CD14-positive monocyte (primary cell): Measurements from ENCODE around the gene RBBP4. TPM values are rescaled to one million over a fixed set of nuclear protein-coding genes. Genes with fewer than 3 reads are reported as not detected.
"Not testable (repeated sequence)": the region's sequence is repeated elsewhere in the genome, so short reads cannot be mapped to it uniquely, and the experiment has no call there.

Source experiments
- DNase-seq, 3 donors: peaks; one replicate each; pipeline ENCODE4 v3.0.0-alpha.2; 2011 to 2022
- H2AFZ ChIP-seq: 2 replicates; pipeline ENCODE4 v1.6.0; 2012; ENCODE audit warnings: mild to moderate bottlenecking, low read depth, low read length, inconsistent platforms; ENCODE audit not compliant: insufficient read depth, poor library complexity, severe bottlenecking
- H3K27ac ChIP-seq, 2 donors: 1 replicate in 1 of 2; 2 replicates in 1 of 2; pipeline ENCODE4 v1.5.1; 2012 to 2013; ENCODE audit warnings: low read length in 2 of 2, control low read depth in 1 of 2, inconsistent platforms in 1 of 2, low read depth in 1 of 2, mild to moderate bottlenecking in 1 of 2
- H3K27me3 ChIP-seq, 2 donors: one replicate each; pipeline versions ENCODE4 v1.6.0 to v1.6.1; 2011 to 2013; ENCODE audit warnings: low read length in 2 of 2; ENCODE audit not compliant: control insufficient read depth in 2 of 2, insufficient read depth in 2 of 2
- H3K36me3 ChIP-seq, 2 donors: replicated peaks in 1 of 2; 1 replicate in 1 of 2; 2 replicates in 1 of 2; pipeline versions ENCODE4 v1.5.1 to v1.6.1; 2012 to 2013; ENCODE audit warnings: low read length in 2 of 2, control low read depth in 1 of 2, inconsistent platforms in 1 of 2, mild to moderate bottlenecking in 1 of 2; ENCODE audit not compliant: insufficient read depth in 2 of 2, control insufficient read depth in 1 of 2
- H3K4me1 ChIP-seq, 2 donors: 1 replicate in 1 of 2; 2 replicates in 1 of 2; pipeline versions ENCODE4 v1.5.1 to v1.6.1; 2012 to 2013; ENCODE audit warnings: low read length in 2 of 2, control low read depth in 1 of 2, inconsistent platforms in 1 of 2, mild to moderate bottlenecking in 1 of 2, moderate library complexity in 1 of 2; ENCODE audit not compliant: insufficient read depth in 2 of 2, control insufficient read depth in 1 of 2
- H3K4me2 ChIP-seq: replicated peaks from 2 replicates; pipeline ENCODE3; 2012; ENCODE audit warnings: low read length, moderate library complexity, mild to moderate bottlenecking; ENCODE audit not compliant: poor library complexity, severe bottlenecking; ENCODE audit errors: extremely low read depth
- H3K4me3 ChIP-seq, 3 experiments: fragments of 200-600 bp in 1 of 3; sonication (generic) in 1 of 3; replicated peaks in 1 of 3; 1 replicate in 2 of 3; 2 replicates in 1 of 3; pipeline ENCODE4 v1.5.1; 2011 to 2013; ENCODE audit warnings: low read length in 3 of 3, mild to moderate bottlenecking in 3 of 3, control low read depth in 2 of 3, low read depth in 2 of 3, inconsistent platforms in 1 of 3, moderate library complexity in 1 of 3
- H3K79me2 ChIP-seq: 2 replicates; pipeline ENCODE4 v1.6.0; 2012; ENCODE audit warnings: mild to moderate bottlenecking, control low read depth, inconsistent platforms, low read length, moderate library complexity; ENCODE audit not compliant: insufficient read depth
- H3K9ac ChIP-seq: 2 replicates; pipeline ENCODE4 v1.6.0; 2017; ENCODE audit warnings: low read length, mild to moderate bottlenecking; ENCODE audit not compliant: insufficient read depth, poor library complexity, severe bottlenecking
- H3K9me3 ChIP-seq, 2 donors: replicated peaks in 1 of 2; 1 replicate in 1 of 2; 2 replicates in 1 of 2; pipeline versions ENCODE4 v1.5.1 to v1.6.1; 2012 to 2013; ENCODE audit warnings: low read length in 2 of 2, control low read depth in 1 of 2; ENCODE audit not compliant: control insufficient read depth in 1 of 2, insufficient read depth in 1 of 2
- H4K20me1 ChIP-seq: 2 replicates; pipeline ENCODE4 v1.6.0; 2012; ENCODE audit warnings: mild to moderate bottlenecking, low read length, control low read depth, moderate library complexity; ENCODE audit not compliant: insufficient read depth
- H3K27ac Mint-ChIP-seq, 7 donors: one replicate each; pipeline ENCODE4 v1.8.0; 2020; ENCODE audit warnings: mild to moderate bottlenecking in 7 of 7, mixed read lengths in 7 of 7, moderate library complexity in 6 of 7, inconsistent platforms in 2 of 7
- H3K27me3 Mint-ChIP-seq, 3 donors: one replicate each; pipeline ENCODE4 v1.8.0; 2021 to 2022; ENCODE audit warnings: low read depth in 3 of 3, mild to moderate bottlenecking in 3 of 3, mixed read lengths in 3 of 3, moderate library complexity in 3 of 3, inconsistent platforms in 1 of 3
- H3K36me3 Mint-ChIP-seq, 2 donors: one replicate each; pipeline ENCODE4 v1.8.0; 2020; ENCODE audit warnings: mixed read lengths in 2 of 2, inconsistent platforms in 1 of 2, mild to moderate bottlenecking in 1 of 2
- H3K4me1 Mint-ChIP-seq: one replicate; pipeline ENCODE4 v1.8.0; 2020; ENCODE audit warnings: mild to moderate bottlenecking, mixed read lengths
- H3K4me3 Mint-ChIP-seq, 2 donors: one replicate each; pipeline ENCODE4 v1.8.0; 2020; ENCODE audit warnings: mild to moderate bottlenecking in 2 of 2, mixed read lengths in 2 of 2, moderate library complexity in 1 of 2
- H3K9me3 Mint-ChIP-seq, 7 donors: one replicate each; pipeline ENCODE4 v1.8.0; 2020 to 2022; ENCODE audit warnings: mixed read lengths in 7 of 7, mild to moderate bottlenecking in 6 of 7, moderate library complexity in 6 of 7, inconsistent platforms in 2 of 7
- WGBS: methylation state at CpG from one replicate; pipeline ENCODE4 v1.1.5; 2013; ENCODE audit warnings: missing lambda C conversion rate; ENCODE audit not compliant: insufficient coverage; 5-methylcytosine and 5-hydroxymethylcytosine counted together
- intact Hi-C, 2 donors: fragments of 100-400 bp; cut with micrococcal nuclease; formaldehyde crosslinking; loops; one replicate each; pipeline versions ENCODE4 v1.15.0 to v1.15.1; 2023
- polyA plus RNA-seq, 3 donors: library from polyadenylated mRNA; depleted of rRNA in 1 of 3; unstranded in 2 of 3; stranded (reverse) in 1 of 3; fragments of 300-500 nt in 2 of 3; fragments of >200 nt in 1 of 3; fragmentation: Illumina TruSeq in 2 of 3; gene quantifications; 1 replicate in 2 of 3; 2 replicates in 1 of 3; pipeline ENCODE4 v1.2.3, GENCODE V29; 2012 to 2021
- TF ChIP-seq, protein P1 (sequence below): fragments of 200-600 bp; IDR thresholded peaks from one replicate; pipeline ENCODE4 v1.8.0; 2022; ENCODE audit warnings: antibody characterized with exemption, mild to moderate bottlenecking

Gene RBBP4
- polyA plus RNA-seq, 3 donors, result 60.6 to 307 (median 274) TPM

DNA sequence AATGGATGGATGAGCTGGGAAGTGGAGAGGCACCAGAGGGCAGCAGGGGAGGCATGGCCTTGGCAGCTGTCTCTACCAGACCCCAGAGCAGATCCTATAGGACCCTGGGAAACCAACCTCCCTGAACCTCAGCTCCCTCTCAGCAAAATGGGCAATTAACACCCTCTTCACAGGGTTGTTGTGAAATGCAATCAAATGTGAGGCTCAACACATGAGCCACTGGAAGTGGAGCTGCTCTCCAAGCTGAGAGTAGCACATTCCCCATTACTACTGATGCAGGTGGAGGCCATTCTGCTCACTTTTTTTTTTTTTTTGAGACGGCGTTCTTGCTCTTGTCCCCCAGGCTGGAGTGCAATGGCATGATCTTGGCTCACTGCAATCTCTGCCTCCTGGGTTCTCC, 58.1 kb downstream of the RBBP4 start:
- Histone ChIP-seq H3K4me2 (no peak overlapping the region), H4K20me1 (no peaks in the 10 kb centered on the region), H3K27ac (no peak overlapping the region), H3K4me1 (peaks cover 17 to 25% of the 10 kb centered on the region in 2 donors), H3K9ac (no peak overlapping the region), H3K9me3 (peaks cover 0 to 5% of the 10 kb centered on the region in 2 donors), H2AFZ (no peak overlapping the region), H3K36me3 (no peaks in the 10 kb centered on the region), H3K4me3 (no peak overlapping the region), H3K27me3 (peaks cover 0 to 5% of the 10 kb centered on the region in 2 donors), H3K79me2 (no peaks in the 10 kb centered on the region)
- TF ChIP-seq, protein P1, sequence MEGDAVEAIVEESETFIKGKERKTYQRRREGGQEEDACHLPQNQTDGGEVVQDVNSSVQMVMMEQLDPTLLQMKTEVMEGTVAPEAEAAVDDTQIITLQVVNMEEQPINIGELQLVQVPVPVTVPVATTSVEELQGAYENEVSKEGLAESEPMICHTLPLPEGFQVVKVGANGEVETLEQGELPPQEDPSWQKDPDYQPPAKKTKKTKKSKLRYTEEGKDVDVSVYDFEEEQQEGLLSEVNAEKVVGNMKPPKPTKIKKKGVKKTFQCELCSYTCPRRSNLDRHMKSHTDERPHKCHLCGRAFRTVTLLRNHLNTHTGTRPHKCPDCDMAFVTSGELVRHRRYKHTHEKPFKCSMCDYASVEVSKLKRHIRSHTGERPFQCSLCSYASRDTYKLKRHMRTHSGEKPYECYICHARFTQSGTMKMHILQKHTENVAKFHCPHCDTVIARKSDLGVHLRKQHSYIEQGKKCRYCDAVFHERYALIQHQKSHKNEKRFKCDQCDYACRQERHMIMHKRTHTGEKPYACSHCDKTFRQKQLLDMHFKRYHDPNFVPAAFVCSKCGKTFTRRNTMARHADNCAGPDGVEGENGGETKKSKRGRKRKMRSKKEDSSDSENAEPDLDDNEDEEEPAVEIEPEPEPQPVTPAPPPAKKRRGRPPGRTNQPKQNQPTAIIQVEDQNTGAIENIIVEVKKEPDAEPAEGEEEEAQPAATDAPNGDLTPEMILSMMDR, result no peak
- H3K9me3 Mint-ChIP-seq, result peaks cover 0 to 9% (median 3%) of the 10 kb centered on the region in 7 donors
- H3K27ac Mint-ChIP-seq, result peak overlapping the region in 1 of 7 donors; percentile 31
- no CpG with 5 or more reads among the region's 2 CpGs for WGBS
- intact Hi-C loops, result no loop called here
- peaks cover 28% of the 10 kb centered on the region for H3K4me1 Mint-ChIP-seq
- H3K27me3 Mint-ChIP-seq, result peaks cover 14 to 21% (median 17%) of the 10 kb centered on the region in 3 donors
- H3K36me3 Mint-ChIP-seq, result no peaks in the 10 kb centered on the region
- DNase-seq, result no peak
- H3K4me3 Mint-ChIP-seq, result no peak overlapping the region

DNA sequence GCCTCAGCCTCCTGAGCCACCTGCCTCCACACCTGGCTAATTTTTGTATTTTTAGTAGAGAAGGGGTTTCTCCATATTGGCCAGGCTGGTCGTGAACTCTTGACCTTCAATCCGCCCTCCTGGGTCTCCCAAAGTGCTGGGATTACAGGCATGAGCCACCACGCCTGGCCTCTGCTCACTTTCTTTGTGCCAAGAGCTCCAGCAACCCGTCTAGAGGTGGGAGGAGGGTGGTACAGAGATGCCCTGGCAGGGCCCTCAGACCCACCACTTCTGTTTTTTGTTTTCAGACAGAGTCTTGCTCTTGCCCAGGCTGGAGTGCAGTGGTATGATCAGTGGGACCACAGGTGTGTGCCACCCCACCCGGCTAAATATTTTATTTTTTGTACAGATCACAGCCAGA, 58.5 kb downstream of the RBBP4 start:
- Mint-ChIP-seq H3K4me1 (peaks cover 28% of the 10 kb centered on the region), H3K36me3 (no peaks in the 10 kb centered on the region), H3K9me3 (peaks cover 0 to 8% (median 3%) of the 10 kb centered on the region in 7 donors), H3K27ac (peak overlapping the region in 1 of 7 donors; percentile 13), H3K4me3 (no peak overlapping the region), H3K27me3 (peaks cover 10 to 17% (median 13%) of the 10 kb centered on the region in 3 donors)
- intact Hi-C loops, result no loop called here
- no peak for DNase-seq
- H3K27ac ChIP-seq, result no peak overlapping the region
- no peaks in the 10 kb centered on the region for H4K20me1 ChIP-seq
- peaks cover 0 to 5% of the 10 kb centered on the region in 2 donors for H3K9me3 ChIP-seq
- WGBS, result 54% methylated on average over 5 of the region's 5 CpGs
- H3K9ac ChIP-seq, result no peak overlapping the region
- H3K4me2 ChIP-seq, result no peak overlapping the region
- H3K4me1 ChIP-seq, result peaks cover 17 to 25% of the 10 kb centered on the region in 2 donors
- H3K36me3 ChIP-seq, result no peaks in the 10 kb centered on the region
- TF ChIP-seq, protein P1, result no peak
- H3K79me2 ChIP-seq, result no peaks in the 10 kb centered on the region
- no peak overlapping the region for H3K4me3 ChIP-seq
- peaks cover 0 to 1% of the 10 kb centered on the region in 2 donors for H3K27me3 ChIP-seq
- H2AFZ ChIP-seq, result no peak overlapping the region

DNA sequence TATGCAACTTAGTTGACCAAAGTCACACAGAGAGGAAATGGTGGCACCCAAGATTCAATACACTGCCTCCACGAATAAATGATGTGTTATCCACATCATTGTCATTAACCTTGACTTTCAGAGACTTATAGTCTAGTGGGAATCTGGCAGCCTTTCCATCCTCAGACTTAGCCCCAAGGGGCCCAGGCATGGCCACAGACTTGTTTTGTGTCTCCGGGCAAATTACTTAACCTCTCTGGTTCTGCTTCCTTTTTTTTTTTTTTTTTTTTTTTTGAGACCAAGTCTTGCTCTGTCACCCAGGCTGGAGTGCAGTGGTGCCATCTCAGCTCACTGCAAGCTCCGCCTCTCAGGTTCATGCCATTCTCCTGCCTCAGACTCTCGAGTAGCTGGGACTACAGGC, 60.2 kb downstream of the RBBP4 start:
- H3K4me3 Mint-ChIP-seq, result peak overlapping the region; percentile 55 to 72
- intact Hi-C loops, result loop anchor here (5.0 kb wide), 2 partner anchors 56 to 61 kb away; no protein-coding TSS in a partner anchor
- H3K27me3 Mint-ChIP-seq, result not testable (repeated sequence)

More for the DNA sequence above, 60.2 kb downstream of the RBBP4 start:
- Histone ChIP-seq H3K4me2 (peak overlapping the region; percentile 9), H3K4me1 (peaks cover 17 to 25% of the 10 kb centered on the region in 2 donors), H3K27ac (peak overlapping the region in 1 of 2 donors; percentile 61), H2AFZ (peak overlapping the region; percentile 85)
- 40% methylated on average over 1 of the region's 4 CpGs for WGBS
- Mint-ChIP-seq H3K27ac (peak overlapping the region; percentile 53 to 91 (median 83)), H3K4me1 (peaks cover 23% of the 10 kb centered on the region)
- not testable (repeated sequence) for H3K36me3 ChIP-seq, H3K9ac ChIP-seq, H3K4me3 ChIP-seq, H3K79me2 ChIP-seq, H3K9me3 ChIP-seq, H4K20me1 ChIP-seq, H3K36me3 Mint-ChIP-seq, H3K9me3 Mint-ChIP-seq, H3K27me3 ChIP-seq
- peak; percentile 34 to 44 (median 39) for DNase-seq
